HEK293T (cell line): Measurements from ENCODE around the gene FCN3.

Source experiments
- CTCF ChIA-PET: fragments of 350-600 bp; formaldehyde crosslinking; extraction: SDS; loops from one replicate; lab custom pipeline; 2021; ENCODE audit warnings: antibody characterized with exemption, inconsistent platforms; lab: Yijun Ruan, JAX
- POLR2A ChIA-PET: fragments of 350-600 bp; formaldehyde crosslinking; extraction: SDS; loops from one replicate; lab custom pipeline; 2020; ENCODE audit warnings: antibody characterized with exemption, inconsistent platforms; lab: Yijun Ruan, JAX
- DNase-seq: peaks from one replicate; pipeline ENCODE4 v3.0.0; 2012; ENCODE audit warnings: mixed read lengths; ENCODE audit errors: extremely low spot score
- ARNT ChIP-seq: fragments of 450-650 bp; IDR thresholded peaks from 2 replicates; pipeline ENCODE4 v1.6.1; 2017; ENCODE audit warnings: mild to moderate bottlenecking
- BHLHE40 ChIP-seq: fragments of 450-650 bp; IDR thresholded peaks from 2 replicates; pipeline ENCODE4 v1.6.1; 2016; ENCODE audit warnings: mild to moderate bottlenecking, moderate library complexity, borderline replicate concordance
- CTBP1 ChIP-seq: fragments of 450-650 bp; IDR thresholded peaks from 2 replicates; pipeline ENCODE4 v1.6.1; 2016; ENCODE audit warnings: borderline replicate concordance
- ELF4 ChIP-seq: fragments of 450-650 bp; IDR thresholded peaks from 2 replicates; pipeline ENCODE4 v1.6.1; 2017; ENCODE audit warnings: antibody characterized with exemption
- FOXA1 ChIP-seq: fragments of 450-650 bp; IDR thresholded peaks from 2 replicates; pipeline ENCODE4 v1.6.1; 2016; ENCODE audit warnings: mild to moderate bottlenecking
- FOXK2 ChIP-seq: fragments of 450-650 bp; IDR thresholded peaks from 2 replicates; pipeline ENCODE4 v1.6.1; 2016; ENCODE audit warnings: mild to moderate bottlenecking
- FOXM1 ChIP-seq: fragments of 450-650 bp; IDR thresholded peaks from 2 replicates; pipeline ENCODE4 v1.6.1; 2017; ENCODE audit warnings: mild to moderate bottlenecking, borderline replicate concordance
- HDGF ChIP-seq: fragments of 450-650 bp; IDR thresholded peaks from 2 replicates; pipeline ENCODE4 v1.6.1; 2017; ENCODE audit warnings: antibody characterized with exemption, borderline replicate concordance
- L3MBTL2 ChIP-seq: fragments of 450-650 bp; conservative IDR thresholded peaks from 2 replicates; pipeline ENCODE4 v1.6.1; 2016; ENCODE audit warnings: mild to moderate bottlenecking
- LEF1 ChIP-seq: fragments of 450-650 bp; IDR thresholded peaks from 2 replicates; pipeline ENCODE4 v1.6.1; 2017; ENCODE audit warnings: mild to moderate bottlenecking, borderline replicate concordance
- NFRKB ChIP-seq: fragments of 450-650 bp; IDR thresholded peaks from 2 replicates; pipeline ENCODE4 v1.6.1; 2016; ENCODE audit warnings: mild to moderate bottlenecking, moderate library complexity
- PKNOX1 ChIP-seq: fragments of 450-650 bp; IDR thresholded peaks from 2 replicates; pipeline ENCODE4 v1.6.1; 2016
- SP1 ChIP-seq: fragments of 450-650 bp; IDR thresholded peaks from 2 replicates; pipeline ENCODE4 v1.6.1; 2017
- SUZ12 ChIP-seq: fragments of 450-650 bp; IDR thresholded peaks from 2 replicates; pipeline ENCODE4 v1.6.1; 2016; ENCODE audit warnings: mild to moderate bottlenecking
- TARDBP ChIP-seq: fragments of 450-650 bp; IDR thresholded peaks from 2 replicates; pipeline ENCODE4 v1.6.1; 2016
- ZNF384 ChIP-seq: fragments of 450-650 bp; IDR thresholded peaks from 2 replicates; pipeline ENCODE4 v1.6.1; 2016

Gene FCN3

GRCh38 chr1:27379564-27380122 is 5.0 kb upstream of the FCN3 start:
- POLR2A ChIA-PET: interaction anchor here (0.8 kb wide), 1 partner anchor 14 kb away, joined by 4 read pairs; no protein-coding TSS in a partner anchor

GRCh38 chr1:27377760-27378495 is 3.3 kb upstream of the FCN3 start:
- no peak for DNase-seq
- no peak for TF ChIP-seq PKNOX1
- TF ChIP-seq NFRKB: no peak
- TF ChIP-seq ZNF384: no peak
- no peak for TF ChIP-seq LEF1
- no peak for TF ChIP-seq ARNT
- TF ChIP-seq FOXK2: no peak
- no peak for TF ChIP-seq FOXM1
- TF ChIP-seq L3MBTL2: no peak
- TF ChIP-seq FOXA1: no peak
- no peak for TF ChIP-seq BHLHE40
- TF ChIP-seq SP1: no peak
- no peak for TF ChIP-seq SUZ12
- no peak for TF ChIP-seq ELF4
- no peak for TF ChIP-seq CTBP1
- TF ChIP-seq HDGF: no peak
- no peak for TF ChIP-seq TARDBP
- CTCF ChIA-PET: interaction anchor here (0.6 to 1.1 kb wide), 2 partner anchors 10 kb away, joined by 4 to 7 read pairs; no protein-coding TSS in a partner anchor
- POLR2A ChIA-PET: interaction anchor here (1.4 kb wide), 1 partner anchor 11 kb away, joined by 6 read pairs; the partner anchor contains the start of gene MAP3K6

More at GRCh38 chr1:27379564-27380122, 5.0 kb upstream of the FCN3 start:
- CTCF ChIA-PET: no interaction called here
- TF ChIP-seq HDGF (no peak), BHLHE40 (no peak), L3MBTL2 (no peak), SP1 (no peak), CTBP1 (no peak), TARDBP (no peak), SUZ12 (no peak), FOXK2 (no peak), FOXM1 (no peak), ZNF384 (no peak), LEF1 (no peak), ARNT (no peak), FOXA1 (no peak), NFRKB (no peak), PKNOX1 (no peak), ELF4 (no peak)
- no peak for DNase-seq

GRCh38 chr1:27372808-27373690 is 1.6 kb downstream of the FCN3 start:
- ChIA-PET CTCF (no interaction called here), POLR2A (no interaction called here)
- TF ChIP-seq TARDBP (no peak), BHLHE40 (no peak), ARNT (no peak), PKNOX1 (no peak), ZNF384 (no peak), ELF4 (no peak), FOXK2 (no peak), LEF1 (no peak), NFRKB (no peak), FOXM1 (no peak), CTBP1 (no peak), FOXA1 (no peak), SP1 (no peak), HDGF (no peak), L3MBTL2 (no peak), SUZ12 (no peak)
- DNase-seq: peak; percentile 51

GRCh38 chr1:27372022-27372807 is 2.4 kb downstream of the FCN3 start:
- ChIA-PET CTCF (interaction anchor here (1.0 kb wide), 1 partner anchor 76 kb away, joined by 3 read pairs; no protein-coding TSS in a partner anchor), POLR2A (no interaction called here)
- TF ChIP-seq ELF4 (no peak), L3MBTL2 (no peak), ZNF384 (no peak; the same call in 1 of the 2 replicates), FOXK2 (no peak), CTBP1 (no peak), TARDBP (no peak), BHLHE40 (no peak), HDGF (no peak), SUZ12 (no peak), FOXA1 (no peak), NFRKB (no peak)
- DNase-seq: no peak
